TTC549 (cell line): ENCODE measurements around the gene USP48.
"Not testable (repeated sequence)": the region's sequence is repeated elsewhere in the genome, so short reads cannot be mapped to it uniquely, and the experiment has no call there.

Experiments used
- FAIRE-seq: peaks from 2 replicates; lab custom pipeline; 2012; peaks lifted over from hg19 to GRCh38; lab: Jason Lieb, UNC

Gene USP48

DNA sequence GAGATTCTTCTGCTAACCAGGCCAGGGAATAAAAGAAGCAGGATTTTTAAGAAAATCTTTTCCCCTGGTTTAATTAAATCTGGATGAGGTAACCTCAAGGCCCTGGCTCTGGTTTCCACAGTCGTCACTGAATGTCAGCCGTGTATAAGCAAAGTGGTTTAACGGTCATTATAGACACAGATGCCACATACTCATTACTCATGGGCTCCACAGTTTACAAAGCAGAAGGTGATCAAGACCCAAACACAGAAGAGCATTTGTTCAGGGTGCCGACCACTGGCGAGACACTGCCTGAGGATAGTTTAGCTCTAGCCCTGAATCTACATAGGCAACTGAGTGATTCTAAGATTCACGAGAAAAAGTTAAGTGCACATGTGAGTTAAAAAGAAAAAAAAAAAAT lies 86.0 kb downstream of the USP48 start:
- FAIRE-seq, result no peak

DNA sequence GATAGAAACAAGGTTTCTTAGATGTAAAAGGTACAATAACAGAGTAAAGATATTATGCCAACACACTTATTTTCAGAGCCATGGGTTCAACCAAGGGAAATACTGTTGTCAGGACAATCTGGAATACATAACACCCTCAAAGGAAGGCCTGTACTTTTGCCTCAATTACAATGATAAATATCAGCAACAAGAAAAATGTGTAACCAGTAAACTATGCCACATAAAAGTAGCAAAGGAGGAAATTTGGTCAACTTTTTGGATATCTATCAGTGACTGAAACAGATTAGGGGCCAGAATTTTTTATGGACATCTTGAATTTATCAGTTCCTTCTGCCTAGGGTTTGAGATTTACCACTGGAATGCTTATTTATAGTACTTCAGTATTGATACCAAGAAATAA lies 89.2 kb downstream of the USP48 start:
- no peak for FAIRE-seq

DNA sequence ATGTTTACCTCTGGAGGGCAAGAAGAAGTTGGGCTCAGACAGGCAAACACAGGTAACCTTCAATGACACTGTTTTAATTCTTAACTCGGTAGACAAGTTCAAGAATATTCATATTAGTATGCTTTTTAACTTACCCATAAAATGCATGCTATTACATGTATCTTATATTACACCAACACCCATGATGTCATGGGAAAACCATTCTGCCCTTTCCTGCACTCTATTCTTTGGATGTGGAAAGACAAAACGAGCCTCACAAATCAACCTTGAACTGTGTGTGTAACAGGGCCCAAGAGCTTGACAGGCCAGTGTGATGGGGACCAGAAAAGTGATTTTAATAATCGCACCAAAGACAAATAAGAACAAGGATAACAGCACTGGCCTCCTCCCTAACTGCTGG lies 91.2 kb downstream of the USP48 start:
- FAIRE-seq, result no peak

DNA sequence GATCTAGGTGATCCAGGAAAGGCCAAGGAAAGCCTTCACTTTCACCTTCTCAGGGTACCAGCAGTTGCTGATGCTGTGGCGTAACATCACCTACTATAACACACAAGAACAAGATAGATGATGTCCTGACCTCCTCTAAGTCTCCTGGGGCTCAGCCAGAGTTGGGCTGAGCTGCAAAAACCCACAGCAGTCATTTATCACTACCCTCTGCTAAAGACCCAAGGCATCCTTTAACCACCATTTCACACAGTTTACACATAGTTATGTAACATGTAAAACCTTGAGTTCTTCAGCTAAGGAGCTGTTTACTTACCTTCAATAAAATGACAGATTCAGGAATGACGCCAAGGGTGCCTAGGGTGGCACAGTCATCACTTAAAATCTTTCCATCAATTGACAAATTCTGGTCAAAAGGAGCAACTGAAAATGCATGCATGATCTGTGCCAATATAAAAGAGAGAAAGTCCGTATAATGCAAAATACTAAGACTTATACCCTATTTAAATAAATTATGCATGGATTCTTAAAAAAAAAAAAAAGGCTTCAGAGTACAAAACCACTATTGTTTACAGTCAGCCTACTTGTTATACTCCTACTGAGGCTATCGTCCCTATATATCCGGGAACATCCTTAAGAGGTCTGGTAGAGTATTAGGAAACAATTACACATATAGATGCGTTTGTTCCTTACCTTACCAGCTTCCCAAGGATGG lies 93.1 kb downstream of the USP48 start:
- FAIRE-seq, result no peak

DNA sequence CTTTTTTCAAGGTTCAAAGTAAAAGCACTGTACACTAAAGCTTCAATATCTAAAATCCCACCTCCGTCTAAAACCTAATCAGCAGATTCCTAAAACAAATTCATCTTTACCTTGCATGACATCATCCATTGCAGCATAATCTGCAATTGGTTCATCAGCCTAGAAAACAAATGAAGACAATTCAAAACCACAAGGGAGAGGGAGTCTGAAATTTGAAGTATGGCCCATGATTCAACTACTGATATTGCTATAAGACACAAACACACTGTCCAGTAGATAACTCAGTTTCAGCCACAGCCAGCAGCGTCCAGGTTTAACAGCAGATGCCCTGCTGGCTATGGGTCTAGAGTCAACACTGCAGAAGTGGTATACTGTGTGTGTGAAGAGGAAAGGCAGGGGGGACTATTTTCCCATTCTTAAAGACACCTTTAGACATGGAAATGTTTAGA lies 95.8 kb downstream of the USP48 start:
- FAIRE-seq, result no peak

DNA sequence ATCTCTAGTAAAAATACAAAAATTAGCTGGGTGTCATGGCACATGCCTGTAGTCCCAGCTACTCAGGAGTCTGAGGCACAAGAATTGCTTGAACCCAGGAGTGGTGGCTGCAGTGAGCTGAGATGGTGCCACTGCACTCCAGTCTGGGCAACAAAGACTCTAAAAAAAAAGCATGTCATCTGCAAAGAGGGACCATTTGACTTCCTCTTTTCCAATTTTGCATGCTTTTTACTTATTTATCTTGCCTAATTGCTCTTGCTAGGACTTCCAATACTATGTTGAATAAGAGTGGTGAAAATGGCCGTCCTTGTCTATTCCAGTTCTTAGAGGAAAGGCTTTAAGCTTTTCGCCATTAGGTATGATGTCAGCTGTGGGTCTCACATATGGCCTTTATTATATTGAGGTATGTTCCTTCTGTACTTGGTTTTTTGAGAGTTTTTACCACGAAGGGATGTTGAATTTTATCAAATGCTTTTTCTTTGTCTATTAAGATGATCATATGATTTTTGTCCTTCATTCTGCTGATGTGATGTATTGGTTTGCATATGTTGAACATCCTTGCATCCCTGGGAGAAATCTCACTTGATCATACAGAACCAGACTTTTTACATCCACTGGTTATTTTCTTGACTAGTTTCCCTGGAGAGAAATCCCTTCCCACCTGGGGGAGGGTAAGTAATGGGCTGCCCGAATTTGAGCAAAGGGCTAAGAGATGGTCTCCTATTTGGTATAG lies 96.8 kb downstream of the USP48 start:
- FAIRE-seq, result no peak

DNA sequence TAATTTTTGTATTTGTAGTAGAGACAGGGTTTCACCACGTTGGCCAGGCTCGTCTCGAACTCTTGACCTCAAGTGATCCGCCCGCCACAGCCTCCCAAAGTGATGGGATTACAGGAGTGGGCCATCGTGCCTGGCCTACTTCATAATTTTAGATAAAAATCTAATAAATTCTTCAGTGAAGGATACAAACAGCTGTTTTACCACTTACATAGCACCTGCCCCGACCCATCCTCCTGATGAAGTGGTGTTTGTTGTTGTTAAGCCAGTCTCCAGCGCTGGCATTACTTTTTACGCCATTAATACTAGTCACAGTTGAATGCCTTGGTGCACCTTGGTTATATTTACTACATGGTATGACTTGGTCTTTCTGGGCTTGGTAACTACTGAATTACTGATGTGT lies 101.5 kb downstream of the USP48 start:
- no peak for FAIRE-seq

DNA sequence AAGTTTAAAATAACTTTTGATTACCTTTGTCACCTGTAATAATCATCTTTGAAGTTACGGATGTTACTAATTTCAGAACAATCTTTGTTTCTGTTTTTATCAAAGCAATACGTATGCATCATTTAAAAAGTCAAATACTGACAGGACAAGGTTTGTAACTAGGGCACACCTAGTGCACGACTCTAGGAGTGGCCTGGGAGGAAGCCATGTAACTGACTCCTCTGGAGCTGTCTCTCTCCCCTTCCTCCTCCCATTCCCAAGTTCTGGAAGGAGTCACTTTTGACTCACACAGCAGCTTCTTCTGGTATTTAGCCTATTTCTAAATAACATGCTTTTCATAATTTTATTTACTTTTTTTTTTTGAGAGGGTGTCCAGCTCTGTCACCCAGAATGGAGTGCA lies 102.0 kb downstream of the USP48 start:
- no peak for FAIRE-seq

DNA sequence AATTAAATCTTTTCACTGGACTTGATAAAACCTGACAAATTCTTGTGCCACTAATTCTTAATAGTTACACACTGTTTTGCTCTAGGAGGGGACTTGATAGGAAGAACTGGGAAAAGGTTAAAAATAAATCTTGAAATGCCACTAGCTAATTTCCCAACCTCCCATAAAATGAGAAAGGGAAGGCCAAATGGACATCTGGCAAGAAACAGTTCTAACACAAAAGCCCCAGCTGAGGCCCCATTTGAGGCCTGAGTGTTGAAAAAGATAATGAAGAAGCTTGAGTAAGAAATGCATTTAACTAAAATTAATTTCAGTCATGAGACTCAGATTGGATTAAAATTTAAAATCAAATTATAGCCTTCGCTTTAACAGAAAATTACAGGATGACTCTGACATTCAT lies 102.6 kb downstream of the USP48 start:
- FAIRE-seq, result no peak

DNA sequence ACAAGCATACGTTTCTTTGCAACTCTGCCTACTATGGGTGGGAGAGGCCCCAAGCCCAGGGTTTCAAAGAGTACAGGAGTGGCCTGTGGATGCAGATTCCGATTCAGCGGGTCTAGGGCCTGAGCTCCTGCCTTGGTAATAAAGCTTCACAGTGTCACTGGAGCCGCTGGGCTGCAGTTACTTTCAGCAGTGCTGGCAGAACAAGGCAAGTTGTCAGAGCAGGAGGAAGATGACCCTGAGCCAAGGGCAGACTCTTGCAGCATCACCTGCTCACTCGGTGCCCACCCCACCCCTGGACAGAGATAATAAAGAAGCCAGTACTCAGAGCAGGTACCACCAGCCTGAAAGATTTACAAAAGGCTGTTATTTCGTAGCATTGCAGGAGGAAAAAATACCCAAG lies 105.8 kb downstream of the USP48 start:
- no peak for FAIRE-seq

DNA sequence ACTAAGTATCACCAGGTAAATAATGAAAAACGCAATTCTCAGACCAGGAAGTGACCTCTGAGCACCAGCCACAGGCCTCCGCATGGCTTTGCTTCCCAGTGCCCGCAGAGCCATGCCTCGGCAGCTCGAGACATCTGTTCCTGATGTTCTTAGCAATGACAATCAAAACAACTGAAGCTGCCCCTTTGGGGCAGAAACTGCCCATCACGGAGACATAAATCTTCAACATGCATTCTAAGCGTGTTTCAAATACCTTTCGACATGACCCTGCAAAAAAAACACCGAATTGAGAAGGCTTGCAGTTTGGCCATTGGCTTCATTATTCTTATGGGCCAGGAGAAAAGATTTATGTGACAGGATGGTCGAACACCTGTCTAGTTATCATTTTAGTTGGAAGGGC lies 108.0 kb downstream of the USP48 start:
- FAIRE-seq, result no peak

DNA sequence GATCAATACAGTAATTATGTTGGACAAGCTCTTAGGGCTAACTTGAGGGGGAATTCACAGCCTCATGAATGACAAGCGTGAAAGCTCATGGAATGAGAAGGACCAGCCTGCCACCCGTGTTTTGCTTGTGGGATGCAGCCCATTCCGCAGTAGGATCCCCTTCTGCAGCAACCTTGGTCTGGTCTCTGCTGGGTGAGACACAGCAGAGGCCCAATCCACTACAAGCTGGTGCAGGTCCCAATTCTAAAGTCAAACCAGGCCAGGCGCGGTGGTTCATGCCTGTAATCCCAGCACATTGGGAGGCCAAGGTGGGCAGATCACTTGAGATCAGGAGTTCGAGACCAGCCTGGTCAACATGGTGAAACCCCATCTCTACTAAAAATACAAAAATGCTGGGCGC lies 109.1 kb downstream of the USP48 start:
- FAIRE-seq, result not testable (repeated sequence)

DNA sequence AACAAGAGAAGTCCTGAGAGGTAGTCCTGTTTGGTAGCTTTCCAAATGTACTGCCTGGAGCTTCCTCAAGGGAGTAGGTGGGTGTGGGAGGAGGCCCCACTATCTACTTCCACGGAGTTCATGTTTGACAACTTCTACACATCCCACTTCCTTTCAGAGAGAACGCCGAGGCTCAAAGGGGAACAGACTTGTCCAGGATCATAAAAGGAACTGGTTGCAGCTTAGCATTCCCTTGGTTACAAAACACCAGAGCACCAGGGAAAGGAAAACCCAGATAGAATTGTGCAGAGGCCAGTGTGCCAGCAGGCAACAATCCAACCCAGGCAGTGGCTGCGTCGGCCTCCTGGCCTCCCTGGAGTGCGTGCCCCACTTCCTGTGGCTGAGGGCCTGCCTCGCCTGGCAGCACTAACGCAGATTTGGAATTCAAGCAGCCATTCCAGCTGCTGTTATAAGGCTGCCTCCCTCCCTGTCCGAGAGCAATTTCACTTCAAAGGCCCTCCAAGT lies 109.6 kb downstream of the USP48 start:
- FAIRE-seq, result no peak

DNA sequence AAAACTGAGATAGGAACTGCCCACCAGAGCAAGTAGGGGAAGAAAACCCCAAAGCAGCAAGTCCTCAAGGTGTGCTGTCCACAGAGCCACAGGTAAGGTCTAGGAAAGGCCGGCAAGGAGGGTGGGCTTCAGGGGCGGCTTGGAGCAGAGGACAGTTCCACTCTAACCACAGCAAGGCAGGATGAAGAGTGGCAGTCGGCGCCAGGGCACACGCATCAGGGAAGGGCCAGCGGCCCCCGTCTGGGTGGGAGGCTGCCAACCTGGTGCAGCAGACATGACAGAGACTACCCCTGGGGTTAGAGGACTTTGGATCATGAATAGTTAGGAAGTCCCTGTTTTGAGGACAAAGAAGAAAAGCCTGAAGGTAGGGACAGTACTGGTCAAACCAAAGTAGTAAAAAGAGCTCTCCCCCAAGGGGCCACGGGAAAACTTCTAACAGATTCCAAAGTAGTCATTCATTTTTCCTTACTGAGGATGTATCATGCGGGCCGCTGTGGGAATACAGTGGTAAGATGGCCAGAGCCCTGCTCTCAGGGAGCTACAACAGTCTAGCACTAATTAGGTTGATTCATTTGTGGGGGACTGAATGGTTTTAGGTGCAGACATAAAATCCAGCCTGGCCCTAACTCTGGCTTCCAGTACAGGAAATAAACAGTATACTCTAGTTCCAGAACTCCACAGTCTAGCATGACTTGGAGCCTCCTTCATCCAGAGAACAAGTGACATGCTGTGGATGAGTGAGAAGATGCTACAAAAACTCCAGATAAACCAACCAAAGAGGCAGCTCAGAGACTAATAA lies 110.3 kb downstream of the USP48 start:
- FAIRE-seq, result no peak

DNA sequence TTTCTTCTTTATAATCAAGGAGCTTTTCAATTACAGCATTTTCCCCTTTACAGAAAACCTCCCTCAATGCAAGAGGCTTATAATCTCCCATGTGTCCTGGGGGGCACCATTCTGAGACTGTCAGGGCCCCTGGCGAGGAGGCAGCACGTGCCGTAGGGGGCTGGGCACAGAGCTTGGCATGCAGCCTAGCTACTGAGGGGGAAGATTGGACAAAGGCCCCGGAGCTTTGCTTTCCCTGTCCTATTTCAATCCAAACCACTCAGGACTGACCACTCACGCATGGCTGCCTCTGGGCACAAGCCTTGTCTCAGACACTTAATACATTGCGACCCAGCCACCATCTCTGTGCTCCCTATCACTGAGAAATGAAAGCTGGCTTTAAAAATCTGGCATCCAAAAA lies 111.0 kb downstream of the USP48 start:
- FAIRE-seq, result no peak

DNA sequence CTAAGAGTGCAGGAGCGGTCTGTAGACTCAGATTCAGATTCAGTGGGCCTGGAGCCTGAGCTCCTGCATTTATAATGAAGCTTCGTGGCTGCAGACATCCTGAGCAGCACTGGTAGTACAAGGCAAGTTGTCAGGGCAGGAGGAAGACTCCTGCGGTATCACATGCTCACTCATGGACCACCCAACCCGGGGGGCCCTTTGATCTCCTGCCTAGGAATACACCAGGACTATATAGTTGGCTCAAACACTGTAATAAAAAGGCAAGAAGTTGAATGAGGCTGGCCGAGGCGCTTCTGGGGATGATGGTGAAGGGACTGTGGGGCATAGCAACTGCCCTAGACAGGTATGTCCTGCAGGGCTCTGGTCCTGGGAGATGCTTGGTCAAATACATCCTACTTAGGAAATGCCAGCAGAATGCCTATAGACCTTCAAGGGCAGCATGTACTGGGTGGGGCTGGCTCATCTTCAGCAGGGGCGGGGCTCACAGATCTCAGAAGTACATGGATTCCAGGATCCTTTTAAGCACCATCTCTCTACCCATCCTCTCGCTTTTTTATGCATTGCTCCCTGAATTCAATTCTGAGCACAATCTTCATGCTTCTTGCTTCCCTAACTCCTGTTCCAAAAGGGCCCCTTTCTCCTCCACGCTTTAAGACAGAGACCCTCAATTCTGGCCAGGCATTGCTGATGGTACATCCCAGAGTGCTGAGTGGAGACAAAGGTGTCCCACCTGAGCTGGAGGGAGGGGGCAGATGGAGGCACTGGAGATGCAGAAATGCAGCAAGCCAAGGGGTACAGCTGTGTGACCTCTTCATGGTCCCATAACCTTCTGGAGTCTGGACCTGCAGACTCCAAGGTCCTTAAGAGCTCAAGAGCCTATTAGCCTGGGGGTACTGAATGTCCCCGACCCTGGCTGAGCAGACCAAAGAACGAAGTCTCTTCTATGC lies 111.7 kb downstream of the USP48 start:
- FAIRE-seq, result no peak

DNA sequence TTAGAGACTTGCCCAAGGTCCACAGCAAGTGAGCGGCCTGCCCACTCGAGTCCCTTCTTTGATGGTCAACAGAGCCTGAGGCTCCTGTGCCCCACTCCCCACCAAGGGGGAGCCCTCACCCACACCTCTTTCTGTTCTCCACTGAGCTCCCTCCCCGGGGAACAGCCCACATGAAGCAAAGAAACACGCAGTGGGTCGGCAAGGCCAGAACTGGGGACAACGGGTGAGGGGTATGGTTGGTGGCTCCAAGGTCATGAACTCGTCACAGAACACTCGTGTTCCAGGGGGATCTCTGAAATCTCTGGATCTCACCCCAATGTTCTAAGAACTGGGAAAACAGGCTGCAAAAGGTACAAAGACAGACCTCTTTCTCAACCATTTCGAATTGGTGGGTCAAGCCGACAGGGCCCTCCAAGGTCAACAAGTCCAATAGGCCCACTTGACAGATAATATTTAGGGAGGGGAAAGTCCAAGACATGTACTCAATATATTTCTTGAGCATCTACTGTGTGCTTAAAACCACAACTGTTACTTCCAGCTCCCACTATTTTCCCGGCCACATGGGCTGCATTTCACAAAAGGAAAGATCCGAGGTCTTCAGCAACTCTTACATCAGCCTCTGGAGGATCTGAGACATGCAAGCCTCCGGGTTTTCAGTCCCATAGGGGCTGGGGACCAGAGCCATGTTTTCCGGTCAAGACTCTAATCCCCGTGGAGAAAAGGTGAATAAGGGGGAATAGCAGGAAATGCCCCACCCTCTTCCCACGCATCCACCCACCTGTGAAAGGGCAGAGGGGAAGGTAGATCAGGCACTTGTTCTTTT lies 112.7 kb downstream of the USP48 start:
- FAIRE-seq, result no peak

DNA sequence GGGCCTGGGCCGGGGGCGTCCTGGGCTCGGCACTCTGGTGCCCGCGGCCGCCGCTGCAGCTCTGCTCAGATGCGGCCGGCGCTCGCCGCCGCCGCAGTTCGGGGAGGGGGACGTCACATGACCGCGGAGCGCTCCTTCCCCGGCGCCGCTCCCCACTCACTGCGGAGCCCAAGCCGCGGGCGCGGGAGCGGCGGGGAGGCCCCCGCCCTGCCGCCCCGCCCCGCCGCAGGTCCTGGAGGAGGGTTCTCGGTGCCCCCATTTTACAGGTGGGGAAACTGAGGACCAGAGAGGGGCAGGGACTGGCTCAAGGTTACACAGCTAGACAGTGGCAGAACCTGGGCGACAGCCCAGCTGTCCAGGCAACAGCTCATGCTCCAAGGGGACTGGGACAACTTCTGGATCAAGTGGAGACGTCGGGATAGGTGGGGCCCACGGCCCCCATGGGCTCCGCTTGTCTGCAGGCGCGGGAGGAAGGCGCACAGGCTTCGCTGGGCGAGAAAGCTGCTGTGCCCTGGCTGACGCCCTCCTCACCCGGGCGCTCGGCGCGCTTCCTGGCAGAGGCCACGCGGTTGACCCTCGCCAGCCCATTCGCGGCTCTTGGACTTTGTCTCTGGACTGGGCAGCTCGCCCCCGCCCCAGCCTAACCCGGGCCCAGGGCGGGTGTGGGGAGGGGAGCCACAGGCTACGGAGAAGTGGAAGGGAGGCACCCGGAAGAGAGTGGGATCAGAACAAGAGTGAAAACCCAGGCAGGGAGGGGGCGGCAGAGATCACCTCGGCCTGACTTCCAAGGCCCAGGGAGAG lies 113.5 kb downstream of the USP48 start, which contains the start of gene RAP1GAP:
TSS of gene RAP1GAP (minus strand) at position 100 of the 801 bp plus-strand sequence. CDS start 49,325 bp downstream, outside the sequence.
- no peak for FAIRE-seq

DNA sequence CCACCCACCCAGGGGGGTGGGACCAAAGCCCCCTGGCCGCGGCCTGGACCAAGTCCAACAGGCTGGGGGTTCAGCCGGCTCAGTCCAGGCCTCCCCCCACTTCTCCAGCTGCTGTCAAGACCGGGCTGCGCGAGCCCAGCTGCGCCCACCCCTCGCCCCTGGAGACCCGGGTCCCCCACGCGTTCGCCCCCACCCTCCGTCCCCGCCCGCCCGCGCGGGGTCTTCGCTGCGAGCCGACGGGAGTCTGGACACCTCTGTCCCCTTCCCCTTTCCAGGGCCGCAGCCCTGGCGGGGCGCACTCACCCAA lies 114.0 kb downstream of the USP48 start:
- FAIRE-seq, result no peak
